Measurements from ENCODE around the gene CAPN11. TPM values are rescaled to one million over a fixed set of nuclear protein-coding genes. Genes with fewer than 3 reads are reported as not detected.

Gene CAPN11
- total RNA-seq, 2 experiments from 2014 or later, result 1.3 to 1.5 TPM

DNA sequence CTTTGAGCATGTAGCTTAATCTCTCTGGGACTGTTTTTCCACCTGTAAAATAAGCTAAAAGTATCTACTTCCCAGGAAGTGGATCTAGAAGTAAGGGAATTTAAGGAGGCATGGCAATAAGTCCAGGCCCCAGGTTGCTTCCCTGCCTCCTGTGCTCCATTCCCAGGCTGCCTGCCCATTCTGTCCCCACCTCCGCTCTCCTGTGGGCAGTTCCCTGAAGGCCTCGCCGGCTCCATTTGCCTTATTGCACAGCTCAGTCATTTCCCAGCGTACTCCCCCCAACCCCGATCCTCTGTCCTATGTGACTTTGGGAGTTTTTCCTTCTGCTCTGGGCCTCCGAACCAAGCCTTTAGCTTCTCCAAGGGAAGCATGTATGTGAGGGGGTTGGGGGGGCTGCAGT, 69.4 kb downstream of the CAPN11 start:
- no peaks in the 10 kb centered on the region for H3K36me3 ChIP-seq (ENCODE audit: insufficient read depth, low read length)
- H3K36me3 Mint-ChIP-seq (ENCODE audit: low read depth), result no peaks in the 10 kb centered on the region
- no peaks in the 10 kb centered on the region for H3K27me3 Mint-ChIP-seq
- no peak overlapping the region for H3K4me3 ChIP-seq (ENCODE audit: low read length)
- H3K27ac ChIP-seq (ENCODE audit: low read depth in 1 of 2, low read length in 2 of 2), result no peak overlapping the region
- no peaks in the 10 kb centered on the region for H3K27me3 ChIP-seq (ENCODE audit: control insufficient read depth in 1 of 2, insufficient read depth in 2 of 2, low read length in 2 of 2)
- H3K4me1 ChIP-seq (ENCODE audit: insufficient read depth, low read length), result peaks cover 12% of the 10 kb centered on the region
- H3K9me3 Mint-ChIP-seq, result no peaks in the 10 kb centered on the region
- H3K9me3 ChIP-seq (ENCODE audit: control insufficient read depth in 1 of 2, insufficient read depth in 1 of 2, low read length in 2 of 2), result no peaks in the 10 kb centered on the region
- no peak for ATAC-seq (ENCODE audit: poor library complexity)
- TF ChIP-seq CTCF (IDR thresholded peaks at IDR 0.05), result no peak
- CTCF ChIA-PET, result no interaction called here
- peaks cover 10% of the 10 kb centered on the region for H3K4me1 Mint-ChIP-seq (ENCODE audit: low read depth)
- H3K27ac Mint-ChIP-seq, result no peak overlapping the region
- DNase-seq, result no peak
- POLR2A ChIA-PET, result interaction anchor here (1.0 to 1.9 kb wide), 2 partner anchors 9 to 19 kb away, joined by 3 to 6 read pairs; partner anchors contain the start of gene HSP90AB1
- no peak overlapping the region for H3K4me3 Mint-ChIP-seq
- intact Hi-C loops (cut with DNase I, micrococcal nuclease), result loop anchor here in 1 of 2 experiments (10.0 kb wide), 1 partner anchor 593 kb away; the partner anchor contains the start of gene MAD2L1BP

DNA sequence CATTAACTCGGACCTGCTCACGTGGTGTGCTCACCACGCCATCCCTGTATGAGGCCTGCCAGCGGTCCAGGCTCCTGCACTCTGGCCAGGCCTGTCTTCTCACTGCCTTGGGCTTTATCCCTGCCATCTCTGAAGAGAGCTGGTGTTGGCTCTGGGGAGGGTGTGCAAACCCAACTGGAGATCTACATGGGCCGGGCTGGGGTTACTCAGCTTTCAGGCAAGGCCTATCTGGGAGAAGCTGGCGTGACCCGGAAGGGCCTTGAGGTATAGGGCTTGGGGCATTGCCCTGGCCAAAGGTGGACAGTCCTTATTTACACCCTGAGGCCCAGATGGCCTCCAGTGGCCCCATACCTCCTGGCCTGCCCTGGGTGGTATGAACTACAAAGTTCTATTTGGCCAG, 69.8 kb downstream of the CAPN11 start:
- CTCF ChIA-PET, result no interaction called here
- Histone ChIP-seq H3K27ac (ENCODE audit: low read depth in 1 of 2, low read length in 2 of 2) (no peak overlapping the region), H3K4me3 (ENCODE audit: low read length) (no peak overlapping the region), H3K36me3 (ENCODE audit: insufficient read depth, low read length) (no peaks in the 10 kb centered on the region), H3K9me3 (ENCODE audit: control insufficient read depth in 1 of 2, insufficient read depth in 1 of 2, low read length in 2 of 2) (no peaks in the 10 kb centered on the region), H3K27me3 (ENCODE audit: control insufficient read depth in 1 of 2, insufficient read depth in 2 of 2, low read length in 2 of 2) (no peaks in the 10 kb centered on the region), H3K4me1 (ENCODE audit: insufficient read depth, low read length) (peaks cover 13% of the 10 kb centered on the region)
- Mint-ChIP-seq H3K4me3 (no peak overlapping the region), H3K36me3 (ENCODE audit: low read depth) (no peaks in the 10 kb centered on the region), H3K9me3 (no peaks in the 10 kb centered on the region), H3K4me1 (ENCODE audit: low read depth) (peaks cover 8% of the 10 kb centered on the region), H3K27ac (no peak overlapping the region), H3K27me3 (no peaks in the 10 kb centered on the region)
- POLR2A ChIA-PET, result interaction anchor here (1.0 to 1.9 kb wide), 2 partner anchors 9 to 19 kb away, joined by 3 to 6 read pairs; partner anchors contain the start of gene HSP90AB1
- intact Hi-C loops (cut with DNase I, micrococcal nuclease), result loop anchor here in 1 of 2 experiments (10.0 kb wide), 1 partner anchor 594 kb away; the partner anchor contains the start of gene MAD2L1BP
- ATAC-seq (ENCODE audit: poor library complexity) (no peak), DNase-seq (no peak)
- no peak for TF ChIP-seq CTCF (IDR thresholded peaks at IDR 0.05)

DNA sequence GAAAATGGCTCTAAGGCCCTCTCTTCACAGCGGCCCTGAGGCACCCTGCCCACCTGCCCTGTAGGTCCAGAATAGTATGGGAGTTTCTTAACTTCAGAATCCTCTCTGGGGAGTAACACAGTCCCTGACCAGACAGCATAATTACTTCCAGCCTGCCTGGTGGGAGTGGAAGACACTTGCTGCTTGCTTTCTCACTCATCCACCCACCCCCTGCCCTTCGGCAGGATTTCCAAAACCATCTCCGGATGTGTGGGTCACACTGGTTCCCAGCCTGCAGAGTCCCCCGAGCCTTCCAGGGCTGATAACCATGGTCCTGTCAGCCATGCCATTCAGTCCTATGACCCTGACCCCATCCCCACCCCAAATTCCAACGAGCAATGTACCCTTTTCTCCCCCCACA, 70.2 kb downstream of the CAPN11 start:
- Mint-ChIP-seq H3K4me3 (no peak overlapping the region), H3K27me3 (no peaks in the 10 kb centered on the region), H3K9me3 (no peaks in the 10 kb centered on the region), H3K4me1 (ENCODE audit: low read depth) (peaks cover 8% of the 10 kb centered on the region), H3K36me3 (ENCODE audit: low read depth) (no peaks in the 10 kb centered on the region), H3K27ac (no peak overlapping the region)
- DNase-seq, result no peak
- Histone ChIP-seq H3K27me3 (ENCODE audit: control insufficient read depth in 1 of 2, insufficient read depth in 2 of 2, low read length in 2 of 2) (no peaks in the 10 kb centered on the region), H3K9me3 (ENCODE audit: control insufficient read depth in 1 of 2, insufficient read depth in 1 of 2, low read length in 2 of 2) (no peaks in the 10 kb centered on the region), H3K36me3 (ENCODE audit: insufficient read depth, low read length) (no peaks in the 10 kb centered on the region), H3K4me1 (ENCODE audit: insufficient read depth, low read length) (peaks cover 11% of the 10 kb centered on the region), H3K4me3 (ENCODE audit: low read length) (no peak overlapping the region), H3K27ac (ENCODE audit: low read depth in 1 of 2, low read length in 2 of 2) (no peak overlapping the region)
- intact Hi-C loops (cut with DNase I, micrococcal nuclease), result loop anchor here in 1 of 2 experiments (10.0 kb wide), 1 partner anchor 594 kb away; the partner anchor contains the start of gene MAD2L1BP
- CTCF ChIA-PET, result interaction anchor here (0.6 kb wide), 1 partner anchor 12 kb away, joined by 4 read pairs; the partner anchor contains the start of gene MYMX
- POLR2A ChIA-PET, result interaction anchor here (1.0 to 1.9 kb wide), 2 partner anchors 8 to 18 kb away, joined by 3 to 6 read pairs; partner anchors contain the start of gene HSP90AB1
- ATAC-seq (ENCODE audit: poor library complexity), result no peak
- TF ChIP-seq CTCF (IDR thresholded peaks at IDR 0.05), result no peak

All from CD4-positive, alpha-beta T cell (primary cell).